GM18951 (cell line): ENCODE measurements around the gene LIMS4.
"Not testable (repeated sequence)": the region's sequence is repeated elsewhere in the genome, so short reads cannot be mapped to it uniquely, and the experiment has no call there.

Experiments used
- in situ Hi-C: fragments of 300-500 bp; cut with MboI; formaldehyde crosslinking; loops from one replicate; pipeline ENCODE4 v1.12.0; 2022; ENCODE audit warnings: low sequenced_read_pairs, mixed read lengths, inconsistent platforms; ENCODE audit not compliant: unreplicated experiment

LIMS4 gene, protein sequence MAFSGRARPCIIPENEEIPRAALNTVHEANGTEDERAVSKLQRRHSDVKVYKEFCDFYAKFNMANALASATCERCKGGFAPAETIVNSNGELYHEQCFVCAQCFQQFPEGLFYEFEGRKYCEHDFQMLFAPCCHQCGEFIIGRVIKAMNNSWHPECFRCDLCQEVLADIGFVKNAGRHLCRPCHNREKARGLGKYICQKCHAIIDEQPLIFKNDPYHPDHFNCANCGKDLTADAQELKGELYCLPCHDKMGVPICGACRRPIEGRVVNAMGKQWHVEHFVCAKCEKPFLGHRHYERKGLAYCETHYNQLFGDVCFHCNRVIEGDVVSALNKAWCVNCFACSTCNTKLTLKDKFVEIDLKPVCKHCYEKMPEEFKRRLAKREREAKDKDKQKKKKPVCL

DNA sequence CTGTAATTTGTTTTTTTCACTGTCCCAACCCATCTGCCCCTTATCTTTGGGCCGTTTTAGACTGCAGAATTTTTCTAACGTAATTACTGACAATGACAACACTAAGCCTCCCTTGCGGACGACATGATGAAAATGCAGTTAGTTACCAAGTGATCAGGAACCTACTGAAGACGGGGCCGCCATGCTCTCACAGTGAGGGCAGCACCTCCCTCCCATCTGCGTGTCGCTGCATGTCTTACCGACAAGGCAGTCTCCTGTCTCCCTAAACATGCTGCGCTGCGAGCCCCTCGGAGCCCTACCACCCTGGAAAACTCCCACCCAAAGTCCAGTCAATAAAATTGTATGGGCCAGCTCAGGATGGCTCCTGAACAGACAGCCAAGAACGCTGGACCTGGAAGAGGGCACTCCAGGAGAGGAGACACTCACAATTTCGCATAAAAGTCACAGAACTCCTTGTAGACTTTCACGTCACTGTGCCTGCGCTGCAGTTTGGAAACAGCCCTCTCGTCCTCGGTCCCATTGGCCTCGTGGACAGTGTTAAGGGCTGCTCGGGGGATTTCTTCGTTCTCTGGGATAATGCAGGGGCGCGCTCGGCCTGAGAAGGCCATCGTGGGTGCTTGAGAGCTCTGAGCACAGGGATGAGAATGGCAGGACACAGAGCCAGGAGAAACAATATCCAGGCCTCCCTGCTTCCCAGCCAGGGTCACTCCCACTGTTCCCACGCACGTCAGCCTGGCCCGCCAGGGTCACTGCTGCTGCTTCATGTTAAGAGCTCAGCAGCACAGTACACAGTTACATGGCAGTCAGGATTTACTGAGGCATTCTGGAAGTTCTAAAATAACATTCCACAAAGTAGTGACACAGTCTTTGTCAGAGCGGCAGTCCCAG, at the start of gene LIMS4:
TSS of gene LIMS4 (minus strand) at position 646 of the 888 bp plus-strand sequence. CDS start at position 608, 38 bp downstream.
- in situ Hi-C loops = not testable (repeated sequence)

DNA sequence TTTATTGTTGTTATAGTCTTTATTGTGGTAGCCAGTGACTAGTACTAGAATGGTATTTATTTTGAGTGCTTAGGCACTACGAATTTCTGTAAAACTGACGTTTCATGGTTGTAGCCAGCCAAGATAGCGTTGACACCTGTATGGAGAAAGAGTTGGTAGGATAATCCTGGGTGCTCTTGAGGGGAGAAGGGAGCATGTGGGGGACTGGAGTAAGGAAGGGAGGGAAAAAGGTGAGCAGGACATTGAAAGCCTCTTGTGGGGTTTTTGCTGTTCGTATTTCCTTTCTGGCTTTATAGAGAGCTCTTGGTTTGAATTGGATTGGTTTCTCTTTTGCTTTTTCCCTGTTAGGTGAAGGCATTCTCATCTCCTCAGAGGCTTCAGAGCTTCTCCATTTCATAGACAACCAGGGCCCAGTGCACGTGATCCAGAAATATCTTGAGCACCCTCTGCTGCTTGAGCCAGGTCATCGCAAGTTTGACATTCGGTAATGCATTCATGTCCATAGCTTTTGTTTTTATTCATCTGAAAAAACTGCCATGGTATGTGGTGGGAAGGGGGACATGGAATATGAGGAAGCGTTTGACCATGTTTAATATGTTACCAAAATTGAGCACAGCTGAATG, 27.2 kb upstream of the LIMS4 start:
- in situ Hi-C loops = not testable (repeated sequence)

DNA sequence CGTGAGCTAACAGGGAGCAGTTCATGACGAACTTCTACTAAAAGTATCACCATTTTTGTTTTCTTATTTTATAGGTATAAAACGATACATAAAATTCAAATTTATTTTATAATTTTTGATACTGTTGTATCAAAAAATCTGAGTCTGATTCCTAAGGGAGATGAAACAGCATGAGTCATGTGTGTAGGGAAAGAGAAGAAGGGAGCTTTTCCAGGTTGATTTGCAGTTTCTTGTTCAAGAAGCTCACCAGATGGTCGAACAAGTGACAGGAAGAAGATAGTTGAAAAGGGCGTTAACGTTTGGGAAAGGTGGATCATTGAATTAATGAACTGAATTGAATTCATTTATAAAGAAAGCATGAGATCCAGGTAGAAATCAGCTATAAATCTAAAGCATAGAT, 23.4 kb upstream of the LIMS4 start:
- in situ Hi-C loops = not testable (repeated sequence)

DNA sequence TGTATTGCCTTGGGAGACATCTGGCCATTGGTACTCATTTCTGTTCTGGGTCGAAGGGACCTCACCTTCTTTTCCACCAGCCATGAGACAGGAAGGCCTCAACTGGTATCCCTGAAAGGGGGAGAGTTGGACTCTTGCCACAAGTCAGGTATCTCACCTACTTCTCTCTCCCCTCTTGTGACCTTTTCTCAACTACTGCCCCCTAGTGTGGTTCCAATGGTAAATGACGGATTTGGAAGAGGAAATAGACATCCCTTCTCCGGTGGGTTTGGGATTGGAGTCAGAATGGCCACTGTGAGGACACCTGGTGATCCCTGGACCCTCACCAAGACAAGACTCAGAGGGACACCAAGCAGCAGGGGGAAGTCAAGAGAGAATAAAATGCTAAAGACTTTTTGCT, 21.9 kb upstream of the LIMS4 start:
- in situ Hi-C loops = not testable (repeated sequence)

DNA sequence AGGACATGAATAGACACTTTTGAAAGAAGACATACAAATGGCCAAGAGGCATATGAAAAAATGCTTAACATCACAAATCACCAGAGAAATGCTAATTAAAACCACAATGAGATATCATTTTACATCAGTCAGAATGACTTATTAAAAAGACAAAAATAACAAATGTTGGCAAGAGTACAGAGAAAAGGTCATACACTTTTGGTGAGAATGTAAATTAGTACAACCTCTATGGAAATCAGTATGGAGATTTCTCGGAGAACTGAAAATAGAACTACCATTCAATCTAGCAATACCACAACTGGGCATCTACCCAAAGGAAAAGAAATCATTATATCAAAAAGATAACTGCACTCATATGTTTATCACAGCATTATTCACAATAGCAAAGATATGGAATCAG, 16.4 kb upstream of the LIMS4 start:
- in situ Hi-C loops = not testable (repeated sequence)

DNA sequence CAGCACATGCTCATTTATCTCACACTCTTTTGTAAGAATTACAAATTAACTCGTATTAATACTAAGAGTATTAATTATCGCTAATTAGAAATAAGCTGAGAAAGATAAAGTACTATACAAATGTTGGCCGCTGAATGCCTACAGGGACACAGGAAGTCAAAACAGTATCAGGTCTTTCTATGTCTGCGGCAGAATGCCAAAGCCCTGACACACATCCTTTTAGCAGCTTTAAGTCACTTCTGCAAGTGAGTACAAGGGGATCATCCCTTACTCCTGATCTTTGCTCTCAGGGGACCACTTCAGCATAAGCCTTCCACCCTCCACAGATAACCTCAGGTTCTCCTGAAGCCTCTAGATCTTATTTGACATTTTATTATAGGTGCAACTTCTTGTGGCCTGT, 10.1 kb upstream of the LIMS4 start:
- in situ Hi-C loops = not testable (repeated sequence)

DNA sequence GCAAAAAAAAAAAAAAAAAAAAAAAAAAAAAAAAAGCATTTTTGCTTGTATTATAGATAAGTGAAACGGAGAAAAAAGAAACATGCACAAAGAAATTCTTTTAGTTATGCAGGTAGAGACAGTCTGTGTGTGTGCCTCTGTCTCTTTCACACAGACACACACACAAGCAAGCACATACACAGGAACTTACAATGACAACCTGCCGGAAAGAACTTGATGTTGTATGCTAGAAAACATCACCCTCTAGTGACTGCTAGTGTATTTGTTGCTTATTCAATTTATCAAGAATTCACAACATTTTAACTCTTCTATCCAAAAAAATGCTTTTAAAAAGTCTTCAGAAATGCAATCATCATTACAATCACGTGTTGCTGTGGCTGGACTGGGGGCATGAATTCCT, 8.6 kb upstream of the LIMS4 start:
- in situ Hi-C loops = not testable (repeated sequence)

DNA sequence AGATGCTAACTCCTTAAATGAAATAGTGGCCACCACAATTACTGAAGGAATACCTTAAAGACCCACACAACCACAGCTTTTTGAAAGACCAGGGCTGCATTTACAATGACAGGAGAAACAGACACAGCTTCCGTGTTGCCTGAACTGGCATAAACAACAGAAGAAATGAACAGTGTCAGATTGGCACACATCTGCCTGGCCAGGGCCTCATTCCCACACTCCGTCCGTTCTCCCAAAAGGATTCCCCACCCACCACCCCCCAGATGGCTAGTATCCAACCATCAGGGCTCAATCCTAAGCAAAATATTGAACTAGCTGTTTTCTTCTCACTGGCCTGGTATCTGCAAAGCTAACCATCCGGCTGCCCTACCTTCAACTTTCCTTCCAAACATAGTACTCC, 7.5 kb upstream of the LIMS4 start:
- in situ Hi-C loops = not testable (repeated sequence)

DNA sequence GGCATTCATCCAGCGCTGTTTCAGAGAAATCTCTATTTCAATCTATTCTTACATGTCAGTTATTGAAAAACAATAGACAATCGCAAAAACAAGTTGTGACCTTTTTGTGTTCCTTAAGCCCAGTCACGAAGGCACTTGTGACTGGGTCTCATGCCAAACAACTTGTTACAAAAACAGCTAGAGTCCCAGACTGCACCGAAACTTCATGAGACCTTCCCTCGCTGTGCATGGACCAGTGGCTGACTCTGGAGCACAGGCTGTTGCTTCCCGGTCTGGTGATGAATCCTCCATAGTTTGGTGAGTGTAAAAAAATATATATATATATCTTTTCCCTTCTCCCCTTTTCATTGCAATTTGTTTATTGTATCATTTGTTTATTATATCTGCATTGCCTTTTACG, 4.8 kb upstream of the LIMS4 start:
- in situ Hi-C loops = not testable (repeated sequence)

DNA sequence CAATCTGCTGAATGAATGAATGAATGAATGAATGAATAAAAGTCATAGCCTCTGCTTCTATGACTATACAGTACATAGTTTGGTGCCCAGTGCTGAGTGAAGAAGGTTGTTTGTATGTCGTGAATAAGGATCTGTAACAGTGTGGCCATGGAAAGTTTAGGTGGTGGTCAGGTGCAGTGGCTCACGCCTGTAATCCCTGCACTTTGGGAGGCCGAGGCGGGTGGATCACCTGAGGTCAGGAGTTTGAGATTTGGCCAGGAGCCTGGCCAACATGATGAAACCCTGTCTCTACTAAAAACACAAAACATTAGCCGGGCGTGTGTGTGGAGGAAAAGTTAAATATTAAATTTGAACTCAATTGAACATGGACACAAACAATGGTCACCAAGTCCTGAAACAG, 4.3 kb upstream of the LIMS4 start:
- in situ Hi-C loops = not testable (repeated sequence)

DNA sequence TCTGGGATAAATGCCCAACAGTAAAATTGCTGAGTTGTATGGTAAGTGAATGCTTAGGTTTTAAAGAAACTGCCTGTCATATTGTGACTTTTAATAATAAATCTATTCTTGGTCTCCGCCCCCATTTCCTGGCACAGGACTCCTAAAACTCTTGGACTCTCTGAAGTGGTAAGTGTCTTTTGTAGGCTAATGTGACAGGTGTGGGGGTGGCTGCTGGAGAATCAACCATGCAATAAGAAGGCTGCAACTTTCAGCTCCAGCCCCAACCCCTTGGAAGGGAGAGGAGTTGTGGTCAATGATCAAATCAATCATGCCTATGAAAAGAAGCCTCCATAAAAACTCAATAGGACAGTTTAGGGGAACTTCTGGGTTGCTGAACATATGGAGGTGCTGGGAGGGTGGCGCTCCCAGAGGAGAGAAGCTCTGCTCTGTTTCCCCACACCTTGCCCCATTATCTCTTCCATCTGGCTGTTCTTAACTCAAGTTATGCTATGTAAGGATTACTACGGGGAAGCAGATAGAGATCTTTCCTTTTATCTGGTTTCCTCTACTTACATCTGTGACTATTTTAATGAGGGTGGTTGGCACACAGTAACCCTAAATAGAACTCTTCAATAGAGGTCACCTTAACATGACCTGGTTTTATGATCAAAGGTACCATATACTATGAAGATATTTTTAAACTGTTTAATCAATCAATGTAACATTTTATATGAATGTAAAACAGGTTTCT, 3.2 kb upstream of the LIMS4 start:
- in situ Hi-C loops = not testable (repeated sequence)

DNA sequence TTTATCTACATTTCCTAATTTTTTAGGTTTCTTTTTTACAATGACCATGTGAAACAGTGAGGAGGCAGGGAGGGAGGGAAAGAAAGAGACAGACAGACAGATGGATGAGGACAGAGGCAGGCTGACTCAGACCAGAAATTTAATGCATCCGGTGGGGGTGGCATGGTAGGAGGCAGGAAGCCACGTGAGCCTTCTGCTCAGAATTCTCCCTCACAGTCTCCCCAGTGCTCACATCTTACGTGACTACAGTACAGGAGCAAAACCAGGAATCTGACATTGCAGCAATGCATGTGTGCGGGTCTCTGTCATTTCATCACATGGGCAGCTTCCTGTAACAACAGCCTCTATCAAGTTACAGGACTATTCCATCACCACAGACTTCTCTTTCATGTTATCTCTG, 2.3 kb upstream of the LIMS4 start:
- in situ Hi-C loops = not testable (repeated sequence)

DNA sequence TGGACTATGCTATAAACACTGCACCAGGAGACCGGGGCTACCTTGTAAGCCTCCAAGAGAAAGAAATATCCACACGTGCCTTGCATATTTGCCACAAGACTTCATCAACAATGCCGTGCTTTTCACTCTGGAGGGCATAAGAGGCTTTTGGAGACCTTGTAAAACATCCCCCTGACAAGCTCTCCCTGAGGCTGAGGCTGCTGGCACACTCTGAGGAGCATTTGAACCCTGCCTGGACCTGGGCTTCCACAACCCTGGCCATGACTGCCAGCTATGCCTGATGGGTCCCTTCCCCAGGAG, 393 bp upstream of the LIMS4 start:
- in situ Hi-C loops = not testable (repeated sequence)

DNA sequence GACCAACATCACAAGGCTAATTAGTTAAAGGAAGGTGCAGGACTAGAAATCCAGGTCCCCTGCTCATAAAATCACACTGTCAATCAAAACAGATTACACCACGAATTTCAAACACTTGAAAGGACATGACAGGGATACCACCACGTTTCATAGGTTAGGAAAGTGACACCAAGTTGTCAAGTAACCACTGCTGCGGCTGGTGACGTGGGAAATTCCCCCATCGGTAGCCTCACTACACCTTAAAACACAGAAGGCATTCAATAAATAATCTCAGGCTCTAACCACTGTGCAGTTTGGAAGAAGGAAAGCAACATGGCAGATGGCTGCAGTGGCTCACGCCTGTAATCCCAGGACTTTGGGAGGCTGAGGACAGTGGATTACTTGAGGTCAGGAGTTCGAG, 3.7 kb downstream of the LIMS4 start:
- in situ Hi-C loops = not testable (repeated sequence)

DNA sequence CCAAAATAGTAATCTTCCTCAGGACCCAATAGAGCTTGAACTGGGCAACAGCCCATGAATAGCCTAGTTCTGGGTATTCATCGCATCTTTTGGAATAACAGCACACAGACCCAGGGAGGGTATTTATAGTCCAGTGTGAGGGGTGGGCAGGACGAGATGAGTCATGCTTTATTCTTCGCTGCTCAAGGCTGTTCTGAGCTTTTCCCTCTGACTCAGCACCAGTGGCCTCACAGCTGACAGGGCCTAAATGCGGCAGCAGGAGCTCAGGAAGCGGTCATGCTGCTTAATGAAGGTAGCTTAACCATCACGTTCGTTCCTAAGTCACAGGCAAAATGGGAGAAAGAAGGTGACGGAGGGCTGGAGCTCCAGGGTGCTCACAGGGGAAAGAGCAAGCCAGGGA, 7.3 kb downstream of the LIMS4 start:
- in situ Hi-C loops = not testable (repeated sequence)

DNA sequence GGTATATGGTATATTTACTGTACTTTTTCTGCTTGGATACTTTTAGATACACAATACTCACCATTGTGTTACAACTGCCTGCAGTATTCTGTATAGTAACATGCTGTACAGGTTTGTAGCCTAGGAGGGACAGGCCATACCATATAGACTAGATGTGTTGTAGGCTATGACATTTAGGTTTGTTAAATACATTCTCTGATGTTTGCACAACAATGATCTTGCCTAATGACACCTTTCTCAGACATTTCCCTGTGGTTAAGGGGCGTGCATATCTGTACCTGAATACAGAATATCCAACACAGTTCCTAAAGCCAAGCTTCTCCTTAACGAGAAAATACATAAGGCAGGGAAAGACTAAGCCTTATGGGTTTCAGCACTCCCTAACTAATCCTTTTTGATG, 10.2 kb downstream of the LIMS4 start:
- in situ Hi-C loops = not testable (repeated sequence)

DNA sequence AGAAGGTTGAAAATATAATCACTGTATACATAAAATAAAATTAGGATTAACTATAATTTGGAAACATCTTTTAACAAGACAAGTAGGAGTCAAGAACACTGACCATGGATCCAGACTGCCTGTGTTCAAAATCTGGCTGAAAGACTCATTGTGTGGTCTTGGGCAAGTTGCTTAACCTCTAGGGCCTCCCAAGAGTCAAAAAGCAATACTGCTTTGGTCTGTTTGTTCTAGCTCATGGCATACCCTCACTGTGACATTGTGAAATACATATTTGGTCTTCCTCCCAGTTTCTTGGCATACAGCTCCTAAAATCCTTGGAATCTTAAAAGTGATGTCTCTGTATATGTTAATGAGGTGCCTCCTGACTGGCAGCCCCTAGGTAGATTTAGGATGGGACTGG, 12.3 kb downstream of the LIMS4 start:
- in situ Hi-C loops = not testable (repeated sequence)

DNA sequence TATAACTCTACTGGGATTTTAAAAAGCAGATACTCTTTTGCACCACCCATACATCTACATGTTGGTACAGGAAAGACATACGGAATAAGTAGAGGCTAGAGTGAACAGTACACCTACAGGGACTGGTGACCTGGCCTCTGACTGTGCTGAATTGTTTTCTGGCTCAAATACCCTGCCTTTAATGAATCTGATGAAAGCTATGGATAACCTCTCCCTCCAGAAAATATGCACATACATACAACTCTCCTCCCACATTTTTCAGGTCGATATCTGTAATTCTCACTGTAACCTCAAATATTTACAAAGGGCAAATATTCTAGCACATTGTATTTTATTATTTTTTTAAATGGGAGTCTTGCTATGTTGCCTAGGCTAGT, 15.4 kb downstream of the LIMS4 start:
- in situ Hi-C loops = not testable (repeated sequence)

DNA sequence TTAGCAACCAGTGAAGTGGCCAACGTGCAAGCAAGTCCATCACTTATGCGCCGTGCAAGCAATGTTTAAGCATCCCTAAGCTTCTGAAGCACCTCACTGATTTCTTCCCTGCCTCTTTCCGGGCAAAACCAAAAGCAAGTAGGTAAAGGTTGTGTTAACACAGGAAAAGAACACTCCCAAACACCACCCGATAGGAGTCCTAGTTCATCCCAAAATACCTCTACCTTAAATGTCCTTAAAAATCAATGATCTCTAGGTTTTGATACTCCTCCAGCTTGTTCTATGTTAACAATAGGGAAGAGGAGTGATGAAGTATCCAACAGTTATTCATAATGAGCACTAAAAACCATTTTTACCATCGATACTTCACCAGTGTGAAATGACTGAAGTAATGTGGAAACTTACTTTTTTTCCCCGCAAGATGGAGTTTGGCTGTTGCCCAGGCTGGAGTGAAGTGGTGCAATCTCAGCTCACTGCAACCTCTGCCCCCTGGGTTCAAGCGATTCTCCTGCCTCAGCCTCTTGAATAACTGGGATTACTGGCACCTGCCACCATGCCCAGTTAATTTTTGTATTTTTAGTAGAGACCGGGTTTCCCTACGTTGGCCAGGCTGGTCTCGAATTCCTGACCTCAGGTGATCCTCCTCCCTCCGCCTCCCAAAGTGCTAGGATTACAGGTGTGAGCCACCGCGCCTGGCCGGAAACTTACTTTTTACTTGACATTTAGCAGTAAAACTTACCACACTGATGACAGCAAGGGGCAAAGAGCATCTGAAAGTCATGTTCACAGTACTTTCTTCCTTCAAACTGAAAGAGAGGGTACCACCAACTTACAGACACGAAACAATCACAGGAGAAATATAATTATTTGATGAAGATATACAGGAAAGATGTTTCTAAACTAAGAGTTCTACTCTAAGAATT, 16.1 kb downstream of the LIMS4 start:
- in situ Hi-C loops = not testable (repeated sequence)
